Measurements from ENCODE around the gene AK6.

The AK6 gene

GRCh38 chr5:69312459-69313160, 56.7 kb downstream of the AK6 start:
- Histone ChIP-seq H3K9me3 (ENCODE audit: severe bottlenecking) (no peaks in the 10 kb centered on the region), H3K36me3 (ENCODE audit: low read depth) (peaks cover 7% of the 10 kb centered on the region), H3K27me3 (ENCODE audit: insufficient read depth, poor library complexity, severe bottlenecking) (no peaks in the 10 kb centered on the region), H3K4me1 (ENCODE audit: insufficient read depth, poor library complexity, severe bottlenecking) (no peaks in the 10 kb centered on the region), H3K27ac (ENCODE audit: poor library complexity, severe bottlenecking) (no peak overlapping the region), H3K4me3 (ENCODE audit: severe bottlenecking) (no peak overlapping the region)
- no peak for TF ChIP-seq CTCF (IDR thresholded peaks at IDR 0.05; ENCODE audit: poor library complexity, severe bottlenecking)
- ATAC-seq (ENCODE audit: low read depth) (no peak), DNase-seq (ENCODE audit: low spot score) (no peak)

- TF ChIP-seq CTCF (IDR thresholded peaks at IDR 0.05; ENCODE audit: poor library complexity, severe bottlenecking): no peak
- no peaks in the 10 kb centered on the region for H3K9me3 ChIP-seq (ENCODE audit: severe bottlenecking)
- no peaks in the 10 kb centered on the region for H3K4me1 ChIP-seq (ENCODE audit: insufficient read depth, poor library complexity, severe bottlenecking)
- no peak for DNase-seq (ENCODE audit: low spot score)
- H3K4me3 ChIP-seq (ENCODE audit: severe bottlenecking): no peak overlapping the region
- no peak for ATAC-seq (ENCODE audit: low read depth)
- peaks cover 7% of the 10 kb centered on the region for H3K36me3 ChIP-seq (ENCODE audit: low read depth)
- no peak overlapping the region for H3K27ac ChIP-seq (ENCODE audit: poor library complexity, severe bottlenecking)
- no peaks in the 10 kb centered on the region for H3K27me3 ChIP-seq (ENCODE audit: insufficient read depth, poor library complexity, severe bottlenecking)
These were observed 59.9 kb downstream of the AK6 start for GRCh38 chr5:69309380-69309779.

GRCh38 chr5:69308046-69308553, 61.2 kb downstream of the AK6 start:
- Histone ChIP-seq H3K4me1 (ENCODE audit: insufficient read depth, poor library complexity, severe bottlenecking) (no peaks in the 10 kb centered on the region), H3K4me3 (ENCODE audit: severe bottlenecking) (no peak overlapping the region), H3K27ac (ENCODE audit: poor library complexity, severe bottlenecking) (no peak overlapping the region), H3K36me3 (ENCODE audit: low read depth) (peaks cover 13% of the 10 kb centered on the region), H3K9me3 (ENCODE audit: severe bottlenecking) (no peaks in the 10 kb centered on the region), H3K27me3 (ENCODE audit: insufficient read depth, poor library complexity, severe bottlenecking) (no peaks in the 10 kb centered on the region)
- no peak for ATAC-seq (ENCODE audit: low read depth)
- TF ChIP-seq CTCF (IDR thresholded peaks at IDR 0.05; ENCODE audit: poor library complexity, severe bottlenecking): no peak
- no peak for DNase-seq (ENCODE audit: low spot score)

GRCh38 chr5:69305512-69305911, 63.8 kb downstream of the AK6 start:
- H3K4me3 ChIP-seq (ENCODE audit: severe bottlenecking): no peak overlapping the region
- no peaks in the 10 kb centered on the region for H3K9me3 ChIP-seq (ENCODE audit: severe bottlenecking)
- peaks cover 8% of the 10 kb centered on the region for H3K36me3 ChIP-seq (ENCODE audit: low read depth)
- ATAC-seq (ENCODE audit: low read depth) (no peak), DNase-seq (ENCODE audit: low spot score) (no peak)
- no peak for TF ChIP-seq CTCF (IDR thresholded peaks at IDR 0.05; ENCODE audit: poor library complexity, severe bottlenecking)
- H3K4me1 ChIP-seq (ENCODE audit: insufficient read depth, poor library complexity, severe bottlenecking): no peaks in the 10 kb centered on the region
- H3K27me3 ChIP-seq (ENCODE audit: insufficient read depth, poor library complexity, severe bottlenecking): no peaks in the 10 kb centered on the region
- H3K27ac ChIP-seq (ENCODE audit: poor library complexity, severe bottlenecking): no peak overlapping the region
